ENCODE results near the gene SLC7A7.
A peak's percentile ranks its signal among the peaks of the same experiment; 100 is the strongest.

The SLC7A7 gene

DNA sequence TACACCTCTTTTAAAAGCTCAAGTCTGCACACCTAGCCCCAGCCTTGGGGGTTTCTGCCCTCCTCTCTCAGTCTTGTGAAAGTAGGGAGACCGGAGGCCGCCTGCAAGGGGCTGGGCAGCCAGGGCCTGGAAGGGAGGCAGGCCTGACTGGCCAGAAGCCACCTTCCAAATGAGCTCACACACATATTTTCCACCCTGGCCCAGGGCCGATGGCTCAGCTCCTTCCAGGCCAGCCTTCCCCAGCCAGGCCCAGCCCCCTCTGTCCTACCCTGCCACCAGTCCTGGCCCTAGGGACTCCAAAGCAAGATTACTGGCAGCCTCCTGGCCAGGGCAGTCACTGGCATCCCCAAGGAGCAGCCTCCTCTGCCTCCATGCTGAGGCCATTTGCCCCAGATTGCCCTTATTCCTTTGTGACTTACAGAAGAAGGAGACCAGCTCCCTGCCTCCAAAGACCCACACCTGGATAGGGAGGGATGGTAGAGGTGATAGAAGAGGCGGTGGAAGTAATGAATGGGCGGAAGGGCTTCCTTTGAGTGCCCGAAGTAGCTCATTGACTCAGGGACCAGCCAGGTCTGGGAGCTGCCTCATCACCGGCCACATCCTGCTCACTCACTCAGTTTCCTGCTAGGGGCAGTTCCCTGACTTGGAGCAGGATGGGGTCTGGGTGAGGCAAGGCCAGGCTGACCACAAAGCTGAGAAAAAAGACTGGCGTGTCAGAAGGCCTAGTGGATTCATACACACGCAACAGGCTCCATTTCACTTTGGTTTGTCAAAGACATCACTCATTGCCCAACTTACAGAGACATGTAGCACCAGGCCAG, 35.9 kb upstream of the SLC7A7 start:
- Histone ChIP-seq H3K4me3 (ENCODE audit: low read depth, low read length) (no peak overlapping the region), H3K79me2 (no peaks in the 10 kb centered on the region), H2AFZ (peak overlapping the region; percentile 77), H3K4me1 (peaks cover 36% of the 10 kb centered on the region), H3K27ac (peak overlapping the region; percentile 75), H3K36me3 (ENCODE audit: control insufficient read depth, insufficient read depth, low read length) (no peaks in the 10 kb centered on the region), H3K9ac (no peak overlapping the region), H3K4me2 (ENCODE audit: low read length) (no peak overlapping the region), H3K27me3 (ENCODE audit: control insufficient read depth, insufficient read depth, low read length) (no peaks in the 10 kb centered on the region), H3K9me3 (ENCODE audit: control insufficient read depth, low read length) (no peaks in the 10 kb centered on the region)
- TF ChIP-seq, protein P1, sequence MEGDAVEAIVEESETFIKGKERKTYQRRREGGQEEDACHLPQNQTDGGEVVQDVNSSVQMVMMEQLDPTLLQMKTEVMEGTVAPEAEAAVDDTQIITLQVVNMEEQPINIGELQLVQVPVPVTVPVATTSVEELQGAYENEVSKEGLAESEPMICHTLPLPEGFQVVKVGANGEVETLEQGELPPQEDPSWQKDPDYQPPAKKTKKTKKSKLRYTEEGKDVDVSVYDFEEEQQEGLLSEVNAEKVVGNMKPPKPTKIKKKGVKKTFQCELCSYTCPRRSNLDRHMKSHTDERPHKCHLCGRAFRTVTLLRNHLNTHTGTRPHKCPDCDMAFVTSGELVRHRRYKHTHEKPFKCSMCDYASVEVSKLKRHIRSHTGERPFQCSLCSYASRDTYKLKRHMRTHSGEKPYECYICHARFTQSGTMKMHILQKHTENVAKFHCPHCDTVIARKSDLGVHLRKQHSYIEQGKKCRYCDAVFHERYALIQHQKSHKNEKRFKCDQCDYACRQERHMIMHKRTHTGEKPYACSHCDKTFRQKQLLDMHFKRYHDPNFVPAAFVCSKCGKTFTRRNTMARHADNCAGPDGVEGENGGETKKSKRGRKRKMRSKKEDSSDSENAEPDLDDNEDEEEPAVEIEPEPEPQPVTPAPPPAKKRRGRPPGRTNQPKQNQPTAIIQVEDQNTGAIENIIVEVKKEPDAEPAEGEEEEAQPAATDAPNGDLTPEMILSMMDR (IDR thresholded peaks at IDR 0.05), result no peak

DNA sequence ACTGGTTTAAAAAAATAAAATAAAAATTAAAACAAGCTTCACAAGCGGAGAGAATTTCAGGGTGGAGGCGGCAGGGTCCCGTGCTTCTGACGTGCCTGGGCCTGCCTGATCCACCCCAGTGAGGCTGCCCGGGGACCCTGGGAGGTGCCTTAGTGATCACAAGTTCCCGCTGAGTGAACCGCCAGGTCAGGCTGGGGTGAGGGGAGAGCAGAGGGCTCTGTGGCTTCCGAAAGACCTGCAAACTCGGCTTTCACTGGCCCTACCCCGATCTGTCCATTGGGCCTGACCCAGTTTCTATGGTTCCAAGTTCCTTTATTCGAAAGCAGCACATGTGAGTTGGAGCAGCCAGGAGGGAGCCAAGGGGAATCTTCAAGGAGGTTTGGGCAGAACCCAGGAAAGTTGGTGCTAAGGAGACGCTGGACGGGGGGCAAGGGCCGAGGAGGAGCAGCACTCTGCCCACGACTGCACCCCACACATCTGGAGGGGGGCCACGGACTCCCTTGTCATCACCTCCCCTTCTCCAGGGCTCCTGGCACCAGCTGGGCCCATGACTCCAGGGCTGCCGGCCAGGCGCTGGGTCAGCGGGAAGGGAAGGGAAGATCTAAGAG, 34.1 kb upstream of the SLC7A7 start:
- Histone ChIP-seq H3K4me2 (ENCODE audit: low read length) (no peak overlapping the region), H3K4me3 (ENCODE audit: low read depth, low read length) (no peak overlapping the region), H3K36me3 (ENCODE audit: control insufficient read depth, insufficient read depth, low read length) (no peaks in the 10 kb centered on the region), H3K4me1 (peaks cover 36% of the 10 kb centered on the region), H3K79me2 (no peaks in the 10 kb centered on the region), H3K27ac (peak overlapping the region; percentile 89), H3K9ac (no peak overlapping the region), H3K9me3 (ENCODE audit: control insufficient read depth, low read length) (no peaks in the 10 kb centered on the region), H2AFZ (peak overlapping the region; percentile 16), H3K27me3 (ENCODE audit: control insufficient read depth, insufficient read depth, low read length) (no peaks in the 10 kb centered on the region)
- TF ChIP-seq, protein P1 (IDR thresholded peaks at IDR 0.05), result no peak

DNA sequence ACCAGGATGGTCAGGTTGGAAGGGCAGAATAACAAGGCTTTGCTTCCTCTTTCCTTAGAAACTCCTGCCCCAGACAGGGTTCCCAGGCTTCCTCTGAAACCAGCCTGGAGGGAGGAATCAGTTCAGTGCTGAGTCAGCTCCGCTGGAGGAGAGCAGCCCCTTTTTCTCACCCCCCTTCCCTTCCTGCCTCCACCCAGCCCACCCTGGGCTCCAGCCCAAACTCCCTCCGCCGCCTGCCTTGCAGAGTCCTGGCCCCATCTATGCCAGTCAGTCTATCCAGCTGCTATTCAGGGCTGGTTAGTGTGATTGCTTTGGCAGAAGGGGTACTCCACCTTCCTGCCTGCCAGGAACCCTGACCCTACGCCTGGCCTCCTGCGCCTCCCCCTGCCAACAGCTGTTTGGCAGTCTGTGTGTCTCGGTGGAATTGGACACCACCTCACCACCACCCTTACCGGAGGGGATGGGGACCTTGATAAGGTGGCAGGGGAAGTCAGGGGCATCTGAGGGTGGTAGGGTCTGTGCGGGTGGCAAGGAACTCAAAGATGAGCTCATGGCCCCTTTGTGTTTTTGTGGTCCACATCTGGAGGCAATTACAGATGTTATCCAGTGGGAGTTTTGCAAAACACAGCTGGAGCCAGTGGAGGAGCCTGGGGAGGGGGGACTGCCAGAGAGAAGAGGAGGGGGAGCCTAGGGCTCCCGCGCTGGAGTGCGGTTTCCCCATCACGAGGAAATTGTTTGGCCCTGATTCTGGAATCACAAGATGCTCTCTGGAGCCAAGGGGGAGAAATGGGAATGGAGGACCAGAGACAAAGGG, 33.3 kb upstream of the SLC7A7 start:
- no peak overlapping the region for H3K4me3 ChIP-seq (ENCODE audit: low read depth, low read length)
- no peaks in the 10 kb centered on the region for H3K79me2 ChIP-seq
- no peaks in the 10 kb centered on the region for H3K36me3 ChIP-seq (ENCODE audit: control insufficient read depth, insufficient read depth, low read length)
- no peaks in the 10 kb centered on the region for H3K9me3 ChIP-seq (ENCODE audit: control insufficient read depth, low read length)
- peak overlapping the region; percentile 89 for H3K27ac ChIP-seq
- peak overlapping the region; percentile 36 for H2AFZ ChIP-seq
- peaks cover 36% of the 10 kb centered on the region for H3K4me1 ChIP-seq
- H3K9ac ChIP-seq, result no peak overlapping the region
- no peaks in the 10 kb centered on the region for H3K27me3 ChIP-seq (ENCODE audit: control insufficient read depth, insufficient read depth, low read length)
- TF ChIP-seq, protein P1 (IDR thresholded peaks at IDR 0.05), result no peak
- peak overlapping the region; percentile 16 for H3K4me2 ChIP-seq (ENCODE audit: low read length)

DNA sequence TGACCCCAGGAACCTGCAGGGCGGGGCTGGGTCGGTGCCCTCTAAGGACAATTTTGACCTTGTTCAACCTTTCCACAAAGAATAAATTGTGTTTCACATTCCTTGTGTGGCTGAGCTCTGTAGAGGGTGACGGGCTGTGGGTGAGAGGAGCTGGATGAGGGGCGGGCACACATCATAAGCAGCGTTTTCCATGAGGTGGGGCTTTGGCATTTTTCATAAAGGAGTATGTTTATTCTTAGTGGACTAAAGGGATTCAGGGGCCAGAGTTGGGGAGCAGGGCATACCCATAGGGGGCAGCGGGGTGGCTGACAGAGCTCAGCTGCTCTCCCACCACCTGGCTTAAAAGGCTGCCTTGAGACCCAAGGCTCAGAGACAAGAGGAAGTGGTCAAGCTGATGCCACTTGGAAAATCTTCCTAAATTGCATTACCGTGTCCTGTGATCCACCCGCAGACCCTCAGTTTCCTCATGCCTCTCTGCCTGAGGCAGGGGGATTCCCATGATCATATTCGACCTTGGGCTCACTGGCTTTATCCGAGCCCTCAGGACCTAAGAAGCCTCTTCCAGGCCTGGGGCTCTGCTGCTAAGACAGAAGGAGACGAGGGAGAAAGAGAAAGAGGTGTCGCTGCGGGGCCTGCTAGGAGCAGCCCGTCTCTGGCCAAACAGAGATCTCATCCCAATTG, 32.6 kb upstream of the SLC7A7 start:
- no peaks in the 10 kb centered on the region for H3K79me2 ChIP-seq
- no peak overlapping the region for H3K4me2 ChIP-seq (ENCODE audit: low read length)
- no peaks in the 10 kb centered on the region for H3K36me3 ChIP-seq (ENCODE audit: control insufficient read depth, insufficient read depth, low read length)
- no peaks in the 10 kb centered on the region for H3K27me3 ChIP-seq (ENCODE audit: control insufficient read depth, insufficient read depth, low read length)
- no peaks in the 10 kb centered on the region for H3K9me3 ChIP-seq (ENCODE audit: control insufficient read depth, low read length)
- H3K27ac ChIP-seq, result peak overlapping the region; percentile 89
- H3K9ac ChIP-seq, result no peak overlapping the region
- H3K4me3 ChIP-seq (ENCODE audit: low read depth, low read length), result no peak overlapping the region
- TF ChIP-seq, protein P1 (IDR thresholded peaks at IDR 0.05), result no peak
- peak overlapping the region; percentile 36 for H2AFZ ChIP-seq
- peaks cover 33% of the 10 kb centered on the region for H3K4me1 ChIP-seq

All from parathyroid adenoma (tissue), 2 donors.